ENCODE results near the gene TPX2.
"Not testable (repeated sequence)": the region's sequence is repeated elsewhere in the genome, so short reads cannot be mapped to it uniquely, and the experiment has no call there.

TPX2 gene

GRCh38 chr20:31811796-31812728 is 73.0 kb downstream of the TPX2 start:
- peak; percentile 75 for DNase-seq (ENCODE audit: low read depth)

- no peak for DNase-seq (ENCODE audit: low read depth)
Measured at GRCh38 chr20:31813611-31814010, 74.5 kb downstream of the TPX2 start.

GRCh38 chr20:31814142-31814541 is 75.1 kb downstream of the TPX2 start:
- DNase-seq (ENCODE audit: low read depth) = not testable (repeated sequence)

- no peak for DNase-seq (ENCODE audit: low read depth)
Measured at GRCh38 chr20:31815408-31816188, 76.5 kb downstream of the TPX2 start.

- no peak for DNase-seq (ENCODE audit: low read depth)
Measured at GRCh38 chr20:31816221-31816620, 77.1 kb downstream of the TPX2 start.

GRCh38 chr20:31817461-31817860 is 78.4 kb downstream of the TPX2 start:
- DNase-seq (ENCODE audit: low read depth) = no peak

- DNase-seq (ENCODE audit: low read depth) = no peak
Measured at GRCh38 chr20:31818376-31818908, 79.4 kb downstream of the TPX2 start.

- no peak for DNase-seq (ENCODE audit: low read depth)
Measured at GRCh38 chr20:31819083-31819784, 80.1 kb downstream of the TPX2 start, which contains the start of gene MYLK2. Gene MYLK2, plus strand, starts transcription at chr20:31819356. Its CDS starts 225 bp downstream, at chr20:31819581.

- DNase-seq (ENCODE audit: low read depth) = no peak
Measured at GRCh38 chr20:31820228-31820627, 81.1 kb downstream of the TPX2 start.

- no peak for DNase-seq (ENCODE audit: low read depth)
Measured at GRCh38 chr20:31821427-31821826, 82.3 kb downstream of the TPX2 start.

GRCh38 chr20:31822421-31823330 is 83.6 kb downstream of the TPX2 start:
- no peak for DNase-seq (ENCODE audit: low read depth)

- DNase-seq (ENCODE audit: low read depth) = no peak
Measured at GRCh38 chr20:31823360-31824124, 84.5 kb downstream of the TPX2 start.

- DNase-seq (ENCODE audit: low read depth) = no peak
Measured at GRCh38 chr20:31824125-31824485, 85.0 kb downstream of the TPX2 start.

- DNase-seq (ENCODE audit: low read depth) = no peak
Measured at GRCh38 chr20:31824554-31825313, 85.6 kb downstream of the TPX2 start.

GRCh38 chr20:31826074-31826473 is 87.0 kb downstream of the TPX2 start:
- DNase-seq (ENCODE audit: low read depth) = no peak

GRCh38 chr20:31827059-31827458 is 88.0 kb downstream of the TPX2 start:
- no peak for DNase-seq (ENCODE audit: low read depth)

- not testable (repeated sequence) for DNase-seq (ENCODE audit: low read depth)
Measured at GRCh38 chr20:31828016-31828415, 88.9 kb downstream of the TPX2 start.

GRCh38 chr20:31829731-31830130 is 90.6 kb downstream of the TPX2 start:
- no peak for DNase-seq (ENCODE audit: low read depth)

GRCh38 chr20:31830406-31830981 is 91.4 kb downstream of the TPX2 start:
- DNase-seq (ENCODE audit: low read depth) = no peak
